ENCODE measurements around the gene DPH3.

The DPH3 gene

DNA sequence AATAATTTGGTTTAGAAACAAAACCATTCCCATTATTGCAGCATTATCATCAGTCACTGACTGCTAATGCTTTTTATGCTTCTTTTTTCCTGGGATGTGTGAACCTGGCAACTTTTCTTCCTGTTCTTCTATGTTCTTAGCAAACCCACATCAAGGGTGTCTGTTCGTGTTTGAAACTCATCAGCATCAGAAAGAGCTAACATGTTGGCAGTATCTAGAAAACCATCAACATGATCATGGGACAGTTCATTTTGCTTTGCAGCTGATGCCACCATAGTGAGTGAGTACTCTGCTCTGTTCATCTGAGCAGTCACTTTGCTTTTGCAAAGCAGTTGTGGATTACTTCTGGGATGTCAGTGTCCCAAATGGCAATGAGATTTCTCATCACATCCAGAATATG, 5.9 kb downstream of the DPH3 start:
- FAIRE-seq = no peak
- TF ChIP-seq PAX5 (IDR thresholded peaks at IDR 0.05; ENCODE audit: insufficient read depth, low read length, severe bottlenecking) (no peak), POLR2A (IDR thresholded peaks at IDR 0.05; ENCODE audit: low read depth, low read length) (no peak), SPI1 (IDR thresholded peaks at IDR 0.05; ENCODE audit: low read depth, low read length) (no peak)

DNA sequence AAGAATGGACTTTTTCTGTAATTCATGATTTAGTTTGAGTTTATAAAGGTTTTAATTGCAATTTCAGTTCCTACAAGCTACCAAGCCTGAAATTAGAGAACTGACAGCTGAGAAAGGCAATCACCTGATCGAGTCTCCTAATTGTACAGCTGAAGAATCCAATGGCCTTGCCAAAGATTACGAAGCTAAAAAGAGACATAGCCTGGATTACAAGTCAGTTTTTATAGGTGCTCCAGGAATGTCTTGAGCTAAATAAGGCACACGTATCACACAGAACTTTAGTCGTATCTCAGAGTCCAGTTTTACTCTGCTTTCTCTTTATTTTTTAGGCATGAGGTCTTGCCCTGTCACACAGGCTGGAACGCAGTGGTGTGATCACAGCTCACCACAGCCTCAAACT, 6.6 kb downstream of the DPH3 start:
- no peak for DNase-seq (ENCODE audit: insufficient read length, low spot score)
- FAIRE-seq = no peak
- TF ChIP-seq POLR2A (IDR thresholded peaks at IDR 0.05; ENCODE audit: low read depth, low read length) (no peak), POLR2AphosphoS5 (IDR thresholded peaks at IDR 0.05; ENCODE audit: low read depth, low read length) (no peak), SPI1 (IDR thresholded peaks at IDR 0.05; ENCODE audit: low read depth, low read length) (no peak), TAF1 (IDR thresholded peaks at IDR 0.05; ENCODE audit: low read depth, low read length) (no peak), PAX5 (IDR thresholded peaks at IDR 0.05; ENCODE audit: insufficient read depth, low read length, severe bottlenecking) (no peak), POU2F2 (IDR thresholded peaks at IDR 0.05; ENCODE audit: low read depth, low read length) (no peak)

More for the DNA sequence above, 5.9 kb downstream of the DPH3 start:
- DNase-seq (ENCODE audit: insufficient read length, low spot score) = no peak

DNA sequence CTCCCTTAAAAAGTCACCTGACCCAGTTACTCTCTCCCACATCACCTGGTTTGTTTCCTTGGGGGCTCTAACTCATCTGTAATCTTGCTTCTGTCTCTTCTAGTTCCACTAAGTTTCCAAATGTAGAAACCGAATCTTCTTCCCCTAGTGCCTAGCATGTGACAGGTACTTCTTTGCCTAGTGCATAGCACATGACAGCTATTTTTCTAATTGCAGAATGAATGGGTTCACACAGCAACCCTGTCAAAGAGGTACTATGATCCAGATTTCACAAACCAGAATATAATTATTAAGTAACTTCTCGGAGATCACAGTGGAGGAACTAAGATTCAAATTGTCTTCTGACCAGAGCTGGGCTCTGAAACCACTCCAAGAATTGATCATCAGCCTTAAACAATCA, 7.4 kb downstream of the DPH3 start:
- FAIRE-seq (no peak), DNase-seq (ENCODE audit: insufficient read length, low spot score) (no peak)
- TF ChIP-seq POU2F2 (IDR thresholded peaks at IDR 0.05; ENCODE audit: low read depth, low read length) (no peak), TAF1 (IDR thresholded peaks at IDR 0.05; ENCODE audit: low read depth, low read length) (no peak), PAX5 (IDR thresholded peaks at IDR 0.05; ENCODE audit: insufficient read depth, low read length, severe bottlenecking) (no peak), POLR2AphosphoS5 (IDR thresholded peaks at IDR 0.05; ENCODE audit: low read depth, low read length) (no peak), POLR2A (IDR thresholded peaks at IDR 0.05; ENCODE audit: low read depth, low read length) (no peak), SPI1 (IDR thresholded peaks at IDR 0.05; ENCODE audit: low read depth, low read length) (no peak)

DNA sequence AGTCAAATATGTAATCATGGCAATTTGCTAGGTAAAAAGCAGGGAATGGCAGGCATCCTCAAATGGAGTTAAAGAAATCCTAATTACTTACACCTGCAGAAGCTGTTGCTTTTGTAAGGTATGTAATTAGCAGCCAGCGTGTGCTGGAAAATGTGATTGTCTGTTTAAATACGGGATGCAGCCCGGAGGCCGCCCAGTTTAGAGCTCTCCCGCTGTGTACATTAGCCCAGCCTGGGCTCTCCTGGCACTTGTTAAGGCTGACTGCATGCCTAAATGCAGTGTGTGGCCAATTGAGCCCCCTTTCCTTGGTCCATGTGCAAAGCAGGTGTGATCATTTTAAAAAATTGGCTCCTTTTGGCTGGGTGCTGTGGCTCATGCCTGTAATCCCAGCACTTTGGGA, 9.0 kb downstream of the DPH3 start:
- no peak for DNase-seq (ENCODE audit: insufficient read length, low spot score)
- TF ChIP-seq POU2F2 (IDR thresholded peaks at IDR 0.05; ENCODE audit: low read depth, low read length) (no peak), SPI1 (IDR thresholded peaks at IDR 0.05; ENCODE audit: low read depth, low read length) (no peak), POLR2AphosphoS5 (IDR thresholded peaks at IDR 0.05; ENCODE audit: low read depth, low read length) (no peak), POLR2A (IDR thresholded peaks at IDR 0.05; ENCODE audit: low read depth, low read length) (no peak), PAX5 (IDR thresholded peaks at IDR 0.05; ENCODE audit: insufficient read depth, low read length, severe bottlenecking) (no peak), TAF1 (IDR thresholded peaks at IDR 0.05; ENCODE audit: low read depth, low read length) (no peak)
- no peak for FAIRE-seq

DNA sequence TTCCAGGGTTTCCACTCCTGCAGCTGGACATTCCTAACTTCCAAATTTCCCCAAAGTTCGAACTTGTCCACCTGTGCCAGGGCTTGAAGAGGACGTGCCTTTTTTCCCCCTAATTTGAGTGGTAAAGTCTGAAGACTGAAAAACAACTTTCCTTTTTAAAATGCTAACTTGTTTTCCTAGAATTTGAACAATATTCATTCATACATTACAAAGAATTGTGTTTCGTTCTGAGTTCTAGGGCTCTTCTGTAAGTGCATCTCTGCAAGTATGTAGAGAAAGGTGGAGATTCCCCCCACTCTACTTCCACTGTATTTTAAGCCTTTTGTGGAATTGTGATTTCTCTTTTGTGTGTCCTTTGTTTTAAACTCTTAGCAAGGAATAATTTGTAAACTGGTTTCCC, 9.4 kb downstream of the DPH3 start:
- no peak for FAIRE-seq
- TF ChIP-seq POLR2A (IDR thresholded peaks at IDR 0.05; ENCODE audit: low read depth, low read length) (no peak), TAF1 (IDR thresholded peaks at IDR 0.05; ENCODE audit: low read depth, low read length) (no peak), POU2F2 (IDR thresholded peaks at IDR 0.05; ENCODE audit: low read depth, low read length) (no peak), PAX5 (IDR thresholded peaks at IDR 0.05; ENCODE audit: insufficient read depth, low read length, severe bottlenecking) (no peak), SPI1 (IDR thresholded peaks at IDR 0.05; ENCODE audit: low read depth, low read length) (no peak), POLR2AphosphoS5 (IDR thresholded peaks at IDR 0.05; ENCODE audit: low read depth, low read length) (no peak)
- DNase-seq (ENCODE audit: insufficient read length, low spot score) = no peak

DNA sequence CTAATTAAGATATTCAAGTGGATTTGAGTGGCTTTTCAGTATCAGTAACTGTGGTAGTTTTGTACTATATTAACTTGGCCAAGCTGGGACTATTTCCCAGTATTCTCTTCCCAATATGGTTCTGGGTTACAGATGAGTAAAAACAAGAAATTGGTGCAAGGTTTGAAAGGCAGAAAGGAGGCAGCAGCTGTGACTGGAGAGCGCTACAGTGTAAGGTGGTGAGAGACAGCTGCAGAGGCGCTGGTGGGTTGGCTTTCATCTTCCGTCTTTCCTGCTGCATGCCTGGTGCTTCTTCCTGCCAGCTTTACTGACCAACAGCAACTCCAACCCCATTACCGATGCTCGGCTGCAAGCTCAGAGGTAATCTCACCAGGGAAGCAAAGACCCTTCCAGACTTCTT, 9.8 kb downstream of the DPH3 start:
- FAIRE-seq (no peak), DNase-seq (ENCODE audit: insufficient read length, low spot score) (no peak)
- TF ChIP-seq SPI1 (IDR thresholded peaks at IDR 0.05; ENCODE audit: low read depth, low read length) (no peak), POLR2AphosphoS5 (IDR thresholded peaks at IDR 0.05; ENCODE audit: low read depth, low read length) (no peak), PAX5 (IDR thresholded peaks at IDR 0.05; ENCODE audit: insufficient read depth, low read length, severe bottlenecking) (no peak), TAF1 (IDR thresholded peaks at IDR 0.05; ENCODE audit: low read depth, low read length) (no peak), POU2F2 (IDR thresholded peaks at IDR 0.05; ENCODE audit: low read depth, low read length) (no peak), POLR2A (IDR thresholded peaks at IDR 0.05; ENCODE audit: low read depth, low read length) (no peak)

DNA sequence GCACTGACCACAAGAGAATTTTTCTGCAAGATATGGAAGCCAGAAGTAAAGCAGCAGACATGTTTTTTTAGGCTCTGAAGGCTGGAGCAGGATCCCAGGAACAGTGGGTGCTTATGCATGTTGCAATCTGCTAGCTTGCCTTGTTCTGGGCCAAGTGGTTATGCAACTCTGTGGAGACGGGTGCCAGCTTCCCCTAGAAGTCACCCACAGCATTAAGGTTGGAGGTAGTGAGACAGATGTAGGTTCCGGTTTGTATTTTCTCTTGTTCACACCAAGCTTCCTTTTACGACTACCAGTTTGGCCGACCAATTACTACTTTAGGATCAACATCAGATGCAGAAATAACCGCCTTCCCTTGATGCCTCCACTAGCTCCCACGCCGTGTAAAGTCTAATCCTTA, 11.1 kb downstream of the DPH3 start:
- no peak for FAIRE-seq
- TF ChIP-seq PAX5 (IDR thresholded peaks at IDR 0.05; ENCODE audit: insufficient read depth, low read length, severe bottlenecking) = no peak
- no peak for TF ChIP-seq TAF1 (IDR thresholded peaks at IDR 0.05; ENCODE audit: low read depth, low read length)
- TF ChIP-seq POLR2A (IDR thresholded peaks at IDR 0.05; ENCODE audit: low read depth, low read length) = no peak
- no peak for TF ChIP-seq POLR2AphosphoS5 (IDR thresholded peaks at IDR 0.05; ENCODE audit: low read depth, low read length)
- no peak for TF ChIP-seq SPI1 (IDR thresholded peaks at IDR 0.05; ENCODE audit: low read depth, low read length)
- TF ChIP-seq POU2F2 (IDR thresholded peaks at IDR 0.05; ENCODE audit: low read depth, low read length) = no peak

DNA sequence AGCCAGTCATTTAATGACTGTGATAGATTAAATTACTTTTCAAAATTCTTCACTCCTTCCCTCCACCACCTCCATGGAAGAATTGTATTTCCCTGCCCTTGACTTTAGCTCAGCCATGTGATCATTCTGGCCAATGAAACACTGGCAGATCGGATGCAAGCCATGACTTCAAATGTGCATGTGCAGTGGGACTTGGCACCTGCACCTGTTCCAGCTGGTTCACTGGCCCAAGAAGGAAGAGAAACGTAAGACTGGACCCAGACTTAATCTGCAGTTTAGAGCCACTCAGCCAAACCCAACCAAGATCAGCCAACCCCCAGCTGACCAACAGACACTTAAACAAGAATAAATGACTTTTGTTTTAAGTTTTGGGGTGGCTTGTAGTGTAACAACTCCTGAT, 11.8 kb downstream of the DPH3 start:
- no peak for FAIRE-seq
- DNase-seq (ENCODE audit: insufficient read length, low spot score) = no peak
- TF ChIP-seq PAX5 (IDR thresholded peaks at IDR 0.05; ENCODE audit: insufficient read depth, low read length, severe bottlenecking) (no peak), POLR2A (IDR thresholded peaks at IDR 0.05; ENCODE audit: low read depth, low read length) (no peak), POU2F2 (IDR thresholded peaks at IDR 0.05; ENCODE audit: low read depth, low read length) (no peak), SPI1 (IDR thresholded peaks at IDR 0.05; ENCODE audit: low read depth, low read length) (no peak), TAF1 (IDR thresholded peaks at IDR 0.05; ENCODE audit: low read depth, low read length) (no peak), POLR2AphosphoS5 (IDR thresholded peaks at IDR 0.05; ENCODE audit: low read depth, low read length) (no peak)

More for the DNA sequence above, 11.1 kb downstream of the DPH3 start:
- no peak for DNase-seq (ENCODE audit: insufficient read length, low spot score)

DNA sequence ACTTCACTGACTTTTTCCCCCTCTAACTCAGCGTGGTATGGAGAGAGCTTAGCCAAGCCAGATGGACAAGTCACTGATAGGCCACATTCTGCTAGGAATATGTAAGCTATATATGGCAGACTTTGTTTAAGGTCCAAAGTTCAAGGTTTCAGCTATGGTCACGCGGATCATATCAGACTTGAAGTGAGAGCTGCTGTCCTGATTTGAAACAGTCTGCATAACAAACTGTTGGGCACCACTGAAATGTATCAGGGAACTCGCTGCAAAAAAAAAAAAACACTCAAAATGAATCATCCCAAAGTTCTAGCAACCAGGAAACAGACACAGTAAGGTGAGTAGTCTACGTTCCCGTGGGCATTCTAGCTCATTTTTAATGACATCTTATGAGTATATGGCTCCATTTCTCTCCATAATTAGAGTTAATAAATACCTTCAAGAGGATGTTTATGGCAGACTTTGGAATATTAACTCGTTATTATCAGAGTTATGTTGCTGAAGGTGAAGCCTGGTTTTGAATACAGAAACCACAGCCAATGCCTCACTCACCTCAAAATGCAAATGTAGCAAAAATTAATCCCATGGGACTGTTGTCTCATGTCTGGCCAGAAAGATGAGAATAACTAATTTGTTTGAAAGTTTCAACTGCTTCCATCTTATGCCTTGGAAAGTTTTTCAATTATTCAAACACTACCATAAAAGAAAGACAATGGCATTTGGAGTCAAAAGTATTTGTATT, 12.3 kb downstream of the DPH3 start:
- no peak for TF ChIP-seq SPI1 (IDR thresholded peaks at IDR 0.05; ENCODE audit: low read depth, low read length)
- no peak for TF ChIP-seq POLR2A (IDR thresholded peaks at IDR 0.05; ENCODE audit: low read depth, low read length)
- DNase-seq (ENCODE audit: insufficient read length, low spot score) (no peak), FAIRE-seq (no peak)

Data from GM12891 (cell line).